GM19239 (cell line): ENCODE results near the gene TAS2R31.
A peak's percentile ranks its signal among the peaks of the same experiment; 100 is the strongest.
"Not testable (repeated sequence)": the region's sequence is repeated elsewhere in the genome, so short reads cannot be mapped to it uniquely, and the experiment has no call there.

Experiments
- DNase-seq: peaks from one replicate; pipeline ENCODE4 v3.0.0; 2011; ENCODE audit warnings: low spot score; ENCODE audit not compliant: insufficient read length
- FAIRE-seq: peaks from 2 replicates; lab custom pipeline; 2011; peaks lifted over from hg19 to GRCh38; lab: Jason Lieb, UNC

TAS2R31 gene, protein sequence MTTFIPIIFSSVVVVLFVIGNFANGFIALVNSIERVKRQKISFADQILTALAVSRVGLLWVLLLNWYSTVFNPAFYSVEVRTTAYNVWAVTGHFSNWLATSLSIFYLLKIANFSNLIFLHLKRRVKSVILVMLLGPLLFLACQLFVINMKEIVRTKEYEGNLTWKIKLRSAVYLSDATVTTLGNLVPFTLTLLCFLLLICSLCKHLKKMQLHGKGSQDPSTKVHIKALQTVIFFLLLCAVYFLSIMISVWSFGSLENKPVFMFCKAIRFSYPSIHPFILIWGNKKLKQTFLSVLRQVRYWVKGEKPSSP

DNA sequence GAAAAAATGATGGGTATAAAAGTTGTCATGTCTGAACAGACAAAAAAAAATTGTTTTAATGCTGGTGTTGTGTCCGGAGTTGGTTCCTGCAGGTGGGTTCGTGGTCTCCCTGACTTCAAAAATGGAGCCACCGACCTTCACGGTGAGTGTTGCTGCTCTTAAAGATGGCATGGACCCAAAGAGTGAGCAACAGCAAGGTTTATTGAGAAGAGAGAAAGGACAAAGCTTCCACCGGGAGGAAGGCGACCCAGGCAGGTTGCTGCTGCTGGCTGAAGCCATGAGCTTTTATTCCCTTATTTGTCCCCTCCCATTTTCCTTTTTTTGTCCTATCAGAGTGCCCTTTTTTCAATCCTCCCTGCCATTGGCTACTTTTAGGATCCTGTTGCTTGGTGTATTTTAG is at the start of gene TAS2R31:
TSS of gene TAS2R31 (minus strand) at position 101 of the 400 bp plus-strand sequence. CDS start at position 29, 72 bp downstream.
- FAIRE-seq (no peak), DNase-seq (no peak)

GRCh38 chr12:11078246-11078645 is 47.0 kb upstream of the TAS2R31 start:
- FAIRE-seq = no peak
- DNase-seq = no peak

DNA sequence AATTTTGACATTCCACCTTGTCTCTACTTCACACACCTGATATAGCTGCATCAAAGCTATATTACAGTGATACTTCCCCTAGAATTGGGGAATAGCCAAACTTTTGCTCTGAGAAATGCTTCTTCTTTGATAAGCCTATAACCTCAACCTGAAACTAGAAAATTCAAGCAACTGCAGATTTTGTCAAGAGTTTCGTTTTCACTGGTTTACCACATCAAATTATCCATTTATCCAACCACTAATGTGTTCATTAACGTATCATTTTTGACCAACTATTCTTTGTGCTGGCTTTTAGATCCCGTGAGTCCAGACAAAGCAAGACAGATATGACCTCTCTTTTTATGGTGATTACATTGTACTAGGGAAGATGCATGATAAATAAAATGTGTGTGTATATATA is 44.4 kb upstream of the TAS2R31 start:
- no peak for DNase-seq
- no peak for FAIRE-seq

- DNase-seq (no peak), FAIRE-seq (no peak)
Measured at GRCh38 chr12:11071414-11071813, 40.2 kb upstream of the TAS2R31 start.

DNA sequence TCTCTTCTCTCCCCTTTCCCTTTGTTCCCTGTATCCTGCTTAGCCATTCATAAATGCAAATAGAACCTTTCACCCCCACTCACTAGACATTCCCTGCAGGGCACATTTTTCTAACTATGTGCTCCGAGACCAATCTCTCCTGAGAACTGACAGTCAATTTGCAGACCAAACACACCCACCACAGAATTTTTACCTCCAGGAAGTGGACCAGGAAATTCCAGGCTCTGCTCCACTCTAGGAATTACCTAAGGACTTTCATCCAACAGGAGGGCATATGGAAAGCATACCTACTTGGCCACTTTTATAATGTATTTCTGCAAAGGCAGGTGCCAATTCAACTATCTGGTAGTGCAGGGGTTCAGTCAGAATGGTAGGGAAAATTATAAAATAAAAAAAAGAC is 39.8 kb upstream of the TAS2R31 start:
- no peak for FAIRE-seq
- no peak for DNase-seq

GRCh38 chr12:11069854-11070365 is 38.7 kb upstream of the TAS2R31 start:
- DNase-seq (no peak), FAIRE-seq (no peak)

DNA sequence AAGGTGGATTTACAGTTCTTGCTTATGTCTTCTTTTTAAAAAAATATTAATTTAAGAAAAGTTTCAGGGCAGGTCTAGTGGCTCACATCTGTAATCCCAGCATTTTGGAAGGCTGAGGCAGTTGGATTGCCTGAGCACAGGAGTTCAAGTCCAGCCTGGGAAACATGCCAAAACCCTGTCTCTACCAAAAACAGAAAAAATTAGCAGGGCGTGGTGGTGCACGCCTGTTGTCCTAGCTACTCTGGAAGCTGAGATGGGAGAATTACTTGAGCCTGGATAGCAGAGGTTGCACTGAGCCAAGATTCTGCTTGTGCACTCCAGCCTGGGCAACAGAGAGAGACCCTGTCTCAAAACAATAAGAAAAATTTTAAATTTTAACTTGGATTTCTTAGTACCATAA is 36.3 kb upstream of the TAS2R31 start:
- FAIRE-seq (no peak), DNase-seq (no peak)

DNA sequence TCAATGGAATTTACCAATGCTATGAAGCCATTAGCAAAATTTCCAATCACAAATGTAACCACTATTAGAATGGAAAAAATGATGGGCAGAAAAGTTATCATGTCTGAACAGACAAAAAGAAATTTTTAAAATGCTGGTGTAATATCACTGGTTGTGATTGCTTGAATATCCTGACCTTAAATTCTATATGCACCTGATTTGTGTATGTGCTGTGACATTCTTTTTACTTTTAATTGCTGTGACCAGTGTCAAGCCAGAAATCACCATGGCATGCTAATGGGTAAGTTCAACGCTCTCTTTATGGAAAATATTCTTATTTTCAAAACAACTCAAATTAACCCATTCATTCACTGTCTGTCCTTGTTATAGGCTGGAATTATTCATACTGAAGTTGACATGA is 31.0 kb upstream of the TAS2R31 start, which contains the start of gene TAS2R46:
TSS of gene TAS2R46 (minus strand) at position 101 of the 400 bp plus-strand sequence. CDS start at position 101, 0 bp downstream.
- peak; percentile 84 for FAIRE-seq
- not testable (repeated sequence) for DNase-seq

DNA sequence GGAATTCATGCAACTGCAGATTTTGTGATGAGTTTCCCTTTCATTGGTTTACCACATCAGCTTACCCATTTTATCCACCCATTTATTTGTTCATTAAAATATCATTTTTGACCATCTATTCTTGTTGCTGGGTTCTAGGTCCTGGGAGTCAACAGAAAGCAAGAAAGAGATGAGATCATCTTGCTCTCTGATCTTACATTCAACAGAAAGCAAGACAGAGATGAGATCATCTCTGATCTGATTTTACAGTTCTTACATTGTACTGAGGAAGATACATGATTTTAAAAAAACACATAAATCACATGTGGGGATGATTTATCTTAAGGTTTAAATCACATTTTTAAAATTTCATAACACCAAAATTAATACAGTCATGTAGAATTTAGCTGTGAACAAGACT is 28.6 kb upstream of the TAS2R31 start:
- DNase-seq = no peak
- FAIRE-seq = no peak

GRCh38 chr12:11059041-11059440 is 27.8 kb upstream of the TAS2R31 start:
- FAIRE-seq = peak; percentile 4

GRCh38 chr12:11055306-11055705 is 24.1 kb upstream of the TAS2R31 start:
- DNase-seq = no peak
- FAIRE-seq = no peak

More at GRCh38 chr12:11059041-11059440, 27.8 kb upstream of the TAS2R31 start:
- DNase-seq = no peak

DNA sequence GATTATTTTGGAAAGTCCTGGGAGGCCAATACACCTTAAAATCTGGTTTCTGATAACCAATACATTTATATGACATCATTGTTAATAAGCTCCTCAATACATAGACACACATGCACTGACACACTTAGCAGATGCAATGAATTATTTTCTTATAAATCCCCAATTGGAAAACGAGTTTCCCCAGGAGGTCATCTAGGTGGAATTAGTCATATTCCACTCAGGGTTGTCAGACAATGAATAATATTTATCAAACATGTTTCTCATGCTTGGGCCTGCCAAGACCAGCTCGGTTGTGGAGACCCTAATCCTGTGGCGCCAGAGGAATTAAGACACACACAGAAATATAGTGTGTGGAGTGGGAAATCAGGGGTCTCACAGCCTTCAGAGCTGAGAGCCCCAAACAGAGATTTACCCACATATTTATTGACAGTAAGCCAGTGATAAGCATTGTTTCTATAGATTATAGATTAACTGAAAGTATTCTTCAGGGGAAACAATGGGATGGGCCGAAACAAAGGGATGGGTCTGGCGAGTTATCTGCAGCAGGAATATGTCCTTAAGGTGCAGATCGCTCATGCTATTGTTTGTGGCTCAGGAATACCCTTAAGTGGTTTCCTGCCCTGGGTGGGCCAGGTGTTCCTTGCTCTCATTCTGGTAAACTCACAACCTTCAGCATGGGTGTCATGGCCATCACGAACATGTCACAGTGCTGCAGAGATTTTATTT is 18.8 kb upstream of the TAS2R31 start:
- DNase-seq, FAIRE-seq: not testable (repeated sequence)

GRCh38 chr12:11041366-11041765 is 10.2 kb upstream of the TAS2R31 start:
- FAIRE-seq, DNase-seq: not testable (repeated sequence)

GRCh38 chr12:11040162-11040561 is 9.0 kb upstream of the TAS2R31 start:
- FAIRE-seq = no peak
- DNase-seq = no peak

GRCh38 chr12:11039171-11039570 is 8.0 kb upstream of the TAS2R31 start:
- FAIRE-seq = no peak
- no peak for DNase-seq

DNA sequence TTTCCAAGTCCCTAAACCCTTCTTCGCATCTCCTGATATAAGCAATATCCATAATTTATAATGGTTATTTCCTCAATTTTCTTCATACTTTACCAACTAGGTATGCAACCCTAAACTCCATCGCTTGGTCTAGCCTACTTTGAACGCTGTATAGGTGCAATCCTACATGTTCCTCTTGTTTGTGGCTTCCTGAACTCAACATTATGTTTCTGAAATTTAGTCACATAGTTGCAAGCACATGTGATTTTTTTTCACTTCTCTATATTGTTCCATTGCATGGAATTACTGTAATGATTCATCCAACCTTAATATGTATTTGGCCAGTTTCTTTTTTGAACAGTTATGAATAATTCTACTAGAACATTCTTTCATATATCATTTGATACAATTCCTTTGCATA is 2.8 kb upstream of the TAS2R31 start:
- not testable (repeated sequence) for DNase-seq, FAIRE-seq

DNA sequence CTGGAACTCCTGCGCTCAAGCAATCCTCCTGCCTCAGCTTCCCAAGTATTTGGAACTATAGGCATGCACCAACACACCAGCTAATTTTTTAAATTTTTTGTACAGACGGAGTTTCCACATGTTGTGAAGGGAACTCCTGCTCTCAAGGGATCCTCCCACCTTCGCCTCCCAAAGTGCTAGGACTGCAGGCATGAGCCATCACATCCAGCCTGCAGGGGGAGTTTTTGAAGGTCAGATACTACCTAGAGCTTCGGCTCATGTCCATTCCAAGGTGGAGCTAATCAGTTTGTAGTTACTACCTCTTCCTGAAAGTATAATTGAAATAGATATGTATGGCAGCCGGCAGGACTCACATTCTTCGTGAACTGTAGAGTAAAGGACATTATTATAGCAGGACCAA is 5.1 kb downstream of the TAS2R31 start:
- no peak for FAIRE-seq
- DNase-seq = no peak

DNA sequence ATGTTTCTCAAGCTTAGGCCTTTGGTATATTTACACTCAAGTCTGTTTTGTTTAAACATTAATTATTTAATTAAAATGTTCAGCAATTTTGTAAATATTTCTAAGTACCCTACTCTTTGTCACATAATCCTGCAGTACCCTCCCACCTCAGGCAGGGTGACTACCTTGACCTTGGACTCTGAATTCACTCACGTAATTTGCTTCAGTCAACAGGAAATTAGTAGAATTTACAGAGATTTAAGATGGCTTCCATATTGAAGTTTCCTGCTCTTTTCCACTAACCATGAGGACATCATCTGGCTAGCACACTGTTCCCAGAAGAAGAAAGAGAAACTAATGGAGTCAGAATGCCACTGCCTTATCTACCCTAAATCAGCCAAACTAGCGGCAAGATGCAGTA is 7.8 kb downstream of the TAS2R31 start:
- FAIRE-seq (no peak), DNase-seq (no peak)

DNA sequence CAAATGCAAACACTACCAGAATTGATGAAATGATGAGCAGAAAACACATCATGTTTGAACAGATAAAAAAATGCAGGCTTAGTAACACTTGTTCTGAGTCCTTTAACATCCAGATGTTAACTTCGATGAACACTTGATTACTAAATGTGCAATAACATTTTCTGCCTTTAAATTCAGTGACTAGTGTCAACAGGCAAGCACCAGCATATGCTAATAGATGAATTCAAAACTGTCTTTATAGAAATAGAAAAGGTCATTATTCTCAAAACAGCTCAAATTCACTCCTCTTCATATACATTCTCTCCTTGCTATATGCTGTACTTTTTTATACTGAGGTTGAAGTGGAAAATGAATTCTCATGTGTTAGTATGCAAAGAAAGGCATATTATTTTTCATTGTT is 8.7 kb downstream of the TAS2R31 start, which contains the start of gene TAS2R19:
TSS of gene TAS2R19 (minus strand) at position 101 of the 400 bp plus-strand sequence. CDS start at position 52, 49 bp downstream.
- FAIRE-seq = no peak
- DNase-seq = no peak

DNA sequence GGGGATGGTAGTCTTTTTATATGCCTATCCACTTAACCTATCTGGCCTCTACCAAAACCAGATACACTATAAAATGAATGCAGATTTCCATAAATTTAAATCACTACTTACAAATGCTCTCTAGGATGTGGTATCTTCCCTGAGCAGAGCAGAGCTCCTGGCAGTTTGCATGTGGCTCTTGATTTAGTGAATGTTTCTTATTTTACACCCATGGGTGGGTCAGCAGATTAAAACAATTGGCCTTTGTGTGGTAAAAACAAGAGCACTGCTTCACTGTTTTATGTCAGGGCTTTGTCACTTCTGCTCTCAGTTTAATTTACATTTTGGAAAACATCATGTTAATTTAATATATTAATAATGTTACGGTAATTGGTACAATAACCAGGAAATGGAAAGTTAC is 14.3 kb downstream of the TAS2R31 start:
- no peak for DNase-seq
- no peak for FAIRE-seq
